Activated CD8-positive, alpha-beta memory T cell treated with anti-CD3 and anti-CD28 coated beads for 4 hours (primary cell): ENCODE data around the gene JAK1.

Experiments used
- DNase-seq, 2 donors: peaks; one replicate each; pipeline ENCODE4 v3.0.0-alpha.2; 2020; ENCODE audit warnings: low read depth in 2 of 2

Gene JAK1

GRCh38 chr1:64980745-64981600 is 14.6 kb upstream of the JAK1 start:
- no peak for DNase-seq

GRCh38 chr1:64979358-64979757 is 13.0 kb upstream of the JAK1 start:
- no peak for DNase-seq

GRCh38 chr1:64976361-64976760 is 10.0 kb upstream of the JAK1 start:
- DNase-seq, result no peak

- DNase-seq, result no peak
Observed at GRCh38 chr1:64975740-64976139, 9.4 kb upstream of the JAK1 start.

GRCh38 chr1:64975127-64975526 is 8.8 kb upstream of the JAK1 start:
- DNase-seq, result no peak

GRCh38 chr1:64974288-64974825 is 8.0 kb upstream of the JAK1 start:
- no peak for DNase-seq

GRCh38 chr1:64973061-64973647 is 6.8 kb upstream of the JAK1 start:
- no peak for DNase-seq

GRCh38 chr1:64969305-64970046 is 3.1 kb upstream of the JAK1 start:
- no peak for DNase-seq

- no peak for DNase-seq
Observed at GRCh38 chr1:64967381-64967780, 1.0 kb upstream of the JAK1 start.

- peak; percentile 42 to 44 for DNase-seq
Observed at GRCh38 chr1:64965366-64966157, 787 bp downstream of the JAK1 start.

- DNase-seq, result no peak
Observed at GRCh38 chr1:64963466-64963865, 2.9 kb downstream of the JAK1 start.

GRCh38 chr1:64962441-64962840 is 3.9 kb downstream of the JAK1 start:
- no peak for DNase-seq

GRCh38 chr1:64961923-64962322 is 4.4 kb downstream of the JAK1 start:
- no peak for DNase-seq

GRCh38 chr1:64960731-64961130 is 5.6 kb downstream of the JAK1 start:
- DNase-seq, result no peak

GRCh38 chr1:64959986-64960385 is 6.4 kb downstream of the JAK1 start:
- no peak for DNase-seq

GRCh38 chr1:64956733-64957441 is 9.5 kb downstream of the JAK1 start:
- DNase-seq, result no peak

- DNase-seq, result no peak
Observed at GRCh38 chr1:64956010-64956640, 10.2 kb downstream of the JAK1 start.

- no peak for DNase-seq
Observed at GRCh38 chr1:64955097-64956009, 11.0 kb downstream of the JAK1 start.

GRCh38 chr1:64953241-64953640 is 13.1 kb downstream of the JAK1 start:
- no peak for DNase-seq
